Esophagus muscularis mucosa (tissue), 4 donors: Measurements from ENCODE around the gene ITPKB. TPM values are rescaled to one million over a fixed set of nuclear protein-coding genes. Genes with fewer than 3 reads are reported as not detected.

Source experiments
- DNase-seq: peaks from one replicate; pipeline ENCODE4 v3.0.0-alpha.2; 2017; ENCODE audit errors: extremely low spot score
- H3K27ac ChIP-seq, 4 donors: fragments of 200-600 bp; sonication (generic); replicated peaks in 1 of 4; 1 replicate in 3 of 4; 2 replicates in 1 of 4; pipeline ENCODE4 v1.5.1; 2016 to 2019; ENCODE audit warnings: mild to moderate bottlenecking in 1 of 4
- H3K27me3 ChIP-seq, 4 donors: fragments of 200-600 bp; sonication (generic); one replicate each; pipeline versions ENCODE4 v1.5.1 to v1.6.0; 2016 to 2019
- H3K36me3 ChIP-seq, 4 donors: fragments of 200-600 bp; sonication (generic); one replicate each; pipeline ENCODE4 v1.5.1; 2016 to 2019
- H3K4me1 ChIP-seq, 4 donors: fragments of 200-600 bp; sonication (generic); one replicate each; pipeline ENCODE4 v1.5.1; 2016 to 2019
- H3K4me3 ChIP-seq, 4 donors: fragments of 200-600 bp; sonication (generic); 1 replicate in 2 of 4; 2 replicates in 2 of 4; pipeline ENCODE4 v1.5.1; 2016 to 2019; ENCODE audit warnings: mild to moderate bottlenecking in 4 of 4, moderate library complexity in 1 of 4
- H3K9me3 ChIP-seq, 4 donors: fragments of 200-600 bp; sonication (generic); 1 replicate in 3 of 4; 2 replicates in 1 of 4; pipeline ENCODE4 v1.5.1; 2016 to 2019
- EP300 ChIP-seq: sonication (generic); formaldehyde crosslinking; IDR thresholded peaks from one replicate; pipeline ENCODE4 v1.6.1; 2017; ENCODE audit warnings: antibody characterized with exemption
- POLR2A ChIP-seq: fragments of 450-650 bp; IDR thresholded peaks from one replicate; pipeline ENCODE4 v1.6.1; 2017; ENCODE audit warnings: antibody characterized with exemption, moderate library complexity, mild to moderate bottlenecking, low read depth
- POLR2AphosphoS5 ChIP-seq, 2 donors: sonication (generic); formaldehyde crosslinking; IDR thresholded peaks; one replicate each; pipeline ENCODE4 v1.6.1; 2017; ENCODE audit warnings: antibody characterized with exemption in 2 of 2
- WGBS: methylation state at CpG from one replicate; pipeline ENCODE4 v1.1.5; 2018; 5-methylcytosine and 5-hydroxymethylcytosine counted together
- intact Hi-C: fragments of 100-400 bp; cut with DNase I; formaldehyde crosslinking; loops from one replicate; pipeline ENCODE4 v1.15.1; 2023
- total RNA-seq, 4 donors: library from RNA; depleted of rRNA; stranded (reverse); fragments of >200 nt; gene quantifications; one replicate each; pipeline versions ENCODE4 v1.1.0 to v1.2.1, GENCODE V29; 2016
- TF ChIP-seq, protein P1 (sequence below), 3 experiments: fragments of 200-600 bp in 2 of 3; fragments of 450-650 bp in 1 of 3; sonication (generic) in 2 of 3; IDR thresholded peaks; one replicate each; pipeline ENCODE4 v1.5.1; 2017 to 2019; ENCODE audit warnings: antibody characterized with exemption in 3 of 3, mild to moderate bottlenecking in 2 of 3, moderate library complexity in 1 of 3

Gene ITPKB
- total RNA-seq, 4 donors from 2014 or later: 71.1 to 156 (median 116) TPM

GRCh38 chr1:226699166-226699565 is 39.9 kb downstream of the ITPKB start:
- intact Hi-C loops: loop anchor here (5.0 kb wide), 2 partner anchors 33 to 47 kb away; no protein-coding TSS in a partner anchor
- Histone ChIP-seq H3K36me3 (peaks cover 0 to 10% (median 2%) of the 10 kb centered on the region in 4 donors), H3K27ac (peak overlapping the region in 1 of 4 donors; percentile 100), H3K4me1 (peaks cover 8 to 92% (median 47%) of the 10 kb centered on the region in 4 donors), H3K4me3 (no peak overlapping the region), H3K9me3 (no peaks in the 10 kb centered on the region), H3K27me3 (no peaks in the 10 kb centered on the region)
- peak in 1 of 2 donors; percentile 39 for TF ChIP-seq POLR2AphosphoS5 (IDR thresholded peaks at IDR 0.05)
- no peak for TF ChIP-seq POLR2A
- no peak for DNase-seq
- 96% methylated on average over 7 of the region's 7 CpGs for WGBS

DNA sequence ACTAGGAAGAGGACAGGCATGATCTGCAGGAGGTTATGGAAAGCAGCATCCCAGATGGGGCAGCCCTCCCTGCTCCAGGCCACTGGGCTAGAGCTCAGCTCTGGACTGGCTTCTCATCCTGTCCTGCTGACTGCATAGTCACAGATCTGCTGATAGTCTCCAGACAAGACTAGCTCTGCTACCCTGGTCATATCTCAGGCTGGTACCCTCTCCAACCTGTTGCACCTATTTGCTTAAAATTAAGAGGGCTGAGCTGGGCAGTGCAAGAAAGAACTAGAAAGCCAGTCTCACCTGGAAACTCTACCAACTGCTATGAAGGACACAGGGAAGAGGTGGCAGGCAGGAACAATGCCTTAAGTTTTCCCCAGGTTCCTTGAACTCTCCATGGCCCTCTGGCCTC is 40.4 kb downstream of the ITPKB start:
- DNase-seq: no peak
- Histone ChIP-seq H3K4me1 (peaks cover 3 to 87% (median 42%) of the 10 kb centered on the region in 4 donors), H3K36me3 (peaks cover 0 to 10% (median 2%) of the 10 kb centered on the region in 4 donors), H3K4me3 (no peak overlapping the region), H3K9me3 (no peaks in the 10 kb centered on the region), H3K27me3 (no peaks in the 10 kb centered on the region), H3K27ac (peak overlapping the region in 1 of 4 donors; percentile 100)
- intact Hi-C loops: loop anchor here (5.0 kb wide), 2 partner anchors 34 to 46 kb away; no protein-coding TSS in a partner anchor
- TF ChIP-seq POLR2A: no peak

DNA sequence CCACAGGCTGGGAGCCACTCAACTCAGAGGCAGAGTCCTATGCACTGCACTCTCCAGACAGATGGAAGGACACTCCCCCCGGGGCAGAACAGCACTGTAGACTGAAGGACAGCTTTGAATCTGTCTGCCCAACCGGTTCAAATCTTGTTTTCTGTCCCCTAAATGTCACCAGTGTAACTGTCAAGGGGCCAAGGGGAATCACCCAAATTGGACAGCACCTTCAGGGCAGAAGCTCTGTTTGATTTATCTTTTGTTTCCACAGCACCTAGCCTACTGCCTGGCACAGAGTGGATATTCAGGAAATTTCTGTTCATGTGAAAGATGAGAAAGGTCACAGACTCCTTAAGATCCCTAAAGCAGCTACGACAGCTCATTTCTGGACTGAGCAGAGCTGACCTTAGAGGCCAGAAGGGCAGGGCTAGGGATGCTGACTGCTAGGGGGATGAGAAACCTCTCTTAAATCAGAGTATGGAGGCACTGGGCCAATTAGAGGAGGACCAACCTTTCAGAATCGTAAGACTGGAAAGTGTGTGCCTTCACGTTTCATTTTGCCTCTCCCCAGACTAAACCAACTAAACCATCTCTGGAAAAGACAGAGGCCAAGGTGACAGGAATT is 41.0 kb downstream of the ITPKB start:
- intact Hi-C loops: loop anchor here (5.0 kb wide), 2 partner anchors 34 to 46 kb away; no protein-coding TSS in a partner anchor
- WGBS: 39% methylated on average over 5 of the region's 5 CpGs
- Histone ChIP-seq H3K9me3 (no peaks in the 10 kb centered on the region), H3K27ac (peak overlapping the region in 1 of 4 donors; percentile 100), H3K4me1 (peaks cover 0 to 84% (median 41%) of the 10 kb centered on the region in 4 donors), H3K4me3 (no peak overlapping the region), H3K27me3 (no peaks in the 10 kb centered on the region), H3K36me3 (peaks cover 0 to 10% (median 2%) of the 10 kb centered on the region in 4 donors)
- no peak for TF ChIP-seq EP300
- no peak for TF ChIP-seq POLR2A
- TF ChIP-seq POLR2AphosphoS5 (IDR thresholded peaks at IDR 0.05): no peak
- TF ChIP-seq, protein P1, sequence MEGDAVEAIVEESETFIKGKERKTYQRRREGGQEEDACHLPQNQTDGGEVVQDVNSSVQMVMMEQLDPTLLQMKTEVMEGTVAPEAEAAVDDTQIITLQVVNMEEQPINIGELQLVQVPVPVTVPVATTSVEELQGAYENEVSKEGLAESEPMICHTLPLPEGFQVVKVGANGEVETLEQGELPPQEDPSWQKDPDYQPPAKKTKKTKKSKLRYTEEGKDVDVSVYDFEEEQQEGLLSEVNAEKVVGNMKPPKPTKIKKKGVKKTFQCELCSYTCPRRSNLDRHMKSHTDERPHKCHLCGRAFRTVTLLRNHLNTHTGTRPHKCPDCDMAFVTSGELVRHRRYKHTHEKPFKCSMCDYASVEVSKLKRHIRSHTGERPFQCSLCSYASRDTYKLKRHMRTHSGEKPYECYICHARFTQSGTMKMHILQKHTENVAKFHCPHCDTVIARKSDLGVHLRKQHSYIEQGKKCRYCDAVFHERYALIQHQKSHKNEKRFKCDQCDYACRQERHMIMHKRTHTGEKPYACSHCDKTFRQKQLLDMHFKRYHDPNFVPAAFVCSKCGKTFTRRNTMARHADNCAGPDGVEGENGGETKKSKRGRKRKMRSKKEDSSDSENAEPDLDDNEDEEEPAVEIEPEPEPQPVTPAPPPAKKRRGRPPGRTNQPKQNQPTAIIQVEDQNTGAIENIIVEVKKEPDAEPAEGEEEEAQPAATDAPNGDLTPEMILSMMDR (IDR thresholded peaks at IDR 0.05): no peak
- DNase-seq: no peak

- no peaks in the 10 kb centered on the region for H3K9me3 ChIP-seq
- no peaks in the 10 kb centered on the region for H3K27me3 ChIP-seq
- H3K4me1 ChIP-seq: peaks cover 0 to 77% (median 38%) of the 10 kb centered on the region in 4 donors
- WGBS: 55% methylated on average over 5 of the region's 5 CpGs
- no peak for DNase-seq
- TF ChIP-seq EP300: no peak
- peak; percentile 42 to 73 for TF ChIP-seq POLR2AphosphoS5 (IDR thresholded peaks at IDR 0.05)
- H3K27ac ChIP-seq: peak overlapping the region in 1 of 4 donors; percentile 100
- H3K36me3 ChIP-seq: peaks cover 0 to 10% (median 2%) of the 10 kb centered on the region in 4 donors
- H3K4me3 ChIP-seq: no peak overlapping the region
- intact Hi-C loops: loop anchor here (5.0 kb wide), 2 partner anchors 35 to 45 kb away; no protein-coding TSS in a partner anchor
Measured at GRCh38 chr1:226697151-226697928, 41.7 kb downstream of the ITPKB start.

GRCh38 chr1:226696547-226696946 is 42.5 kb downstream of the ITPKB start:
- WGBS: 88% methylated on average over 7 of the region's 7 CpGs
- Histone ChIP-seq H3K4me1 (peaks cover 0 to 69% (median 34%) of the 10 kb centered on the region in 4 donors), H3K36me3 (peaks cover 0 to 10% (median 2%) of the 10 kb centered on the region in 4 donors), H3K27ac (peak overlapping the region in 1 of 4 donors; percentile 100), H3K4me3 (no peak overlapping the region), H3K9me3 (no peaks in the 10 kb centered on the region), H3K27me3 (no peaks in the 10 kb centered on the region)
- no peak for DNase-seq
- intact Hi-C loops: loop anchor here (5.0 kb wide), 2 partner anchors 36 to 44 kb away; no protein-coding TSS in a partner anchor
- TF ChIP-seq EP300 (no peak), POLR2AphosphoS5 (IDR thresholded peaks at IDR 0.05) (no peak), POLR2A (no peak)
- TF ChIP-seq, protein P1 (IDR thresholded peaks at IDR 0.05): no peak
